Type B pancreatic cell (in vitro differentiated cells): ENCODE data around the gene PPM1D. TPM values are rescaled to one million over a fixed set of nuclear protein-coding genes. Genes with fewer than 3 reads are reported as not detected.

Source experiments
- DNase-seq: peaks from one replicate; pipeline ENCODE4 v3.0.0; 2021; ENCODE audit warnings: mixed read lengths; ENCODE audit not compliant: unreplicated experiment; ENCODE audit errors: extremely low spot score
- H3K27ac Mint-ChIP-seq: 2 replicates; pipeline ENCODE4 v1.8.0; 2021; ENCODE audit warnings: mild to moderate bottlenecking, mixed read lengths
- H3K27me3 Mint-ChIP-seq: 2 replicates; pipeline ENCODE4 v1.8.0; 2021; ENCODE audit warnings: mixed read lengths
- H3K36me3 Mint-ChIP-seq: 2 replicates; pipeline ENCODE4 v1.8.0; 2021; ENCODE audit warnings: mixed read lengths
- H3K4me1 Mint-ChIP-seq: one replicate; pipeline ENCODE4 v1.8.0; 2021; ENCODE audit warnings: mixed read lengths; ENCODE audit not compliant: unreplicated experiment
- H3K4me3 Mint-ChIP-seq: 2 replicates; pipeline ENCODE4 v1.8.0; 2021; ENCODE audit warnings: mild to moderate bottlenecking, mixed read lengths
- H3K9me3 Mint-ChIP-seq: 2 replicates; pipeline ENCODE4 v1.8.0; 2021; ENCODE audit warnings: mixed read lengths
- total RNA-seq: library from RNA; stranded (reverse); gene quantifications from 2 replicates; pipeline ENCODE4 v1.2.1, GENCODE V29; 2021; ENCODE audit warnings: low replicate concordance
- TF ChIP-seq, protein P1 (sequence below): fragments of 200-600 bp; sonication (generic); conservative IDR thresholded peaks from 2 replicates; pipeline ENCODE4 v1.5.0; 2021; ENCODE audit warnings: antibody characterized with exemption, mild to moderate bottlenecking

PPM1D gene
- total RNA-seq, 1 donor from 2014 or later: 25.4 TPM

DNA sequence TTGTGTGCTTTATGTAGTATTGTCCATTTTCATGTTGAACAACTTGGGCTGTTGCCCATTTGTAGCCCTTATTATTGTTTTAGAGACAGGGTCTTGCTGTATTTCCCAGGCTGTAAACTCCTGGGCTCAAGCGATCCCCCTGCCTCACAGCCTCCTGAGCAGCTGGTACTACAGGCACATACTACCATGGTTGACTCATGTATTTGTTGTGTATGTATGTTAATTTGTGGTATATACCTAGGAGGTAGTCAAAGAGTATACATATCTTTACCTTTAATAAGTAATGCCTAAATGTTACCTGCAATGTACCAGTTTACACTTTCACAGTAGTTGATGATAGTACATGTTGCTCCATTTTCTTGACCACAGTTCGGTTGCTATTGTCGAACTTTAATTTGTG is 18.1 kb downstream of the PPM1D start:
- Mint-ChIP-seq H3K4me1 (no peaks in the 10 kb centered on the region), H3K27ac (no peak overlapping the region), H3K4me3 (no peak overlapping the region), H3K27me3 (no peaks in the 10 kb centered on the region), H3K9me3 (no peaks in the 10 kb centered on the region), H3K36me3 (peaks cover 20% of the 10 kb centered on the region)
- no peak for DNase-seq
- TF ChIP-seq, protein P1, sequence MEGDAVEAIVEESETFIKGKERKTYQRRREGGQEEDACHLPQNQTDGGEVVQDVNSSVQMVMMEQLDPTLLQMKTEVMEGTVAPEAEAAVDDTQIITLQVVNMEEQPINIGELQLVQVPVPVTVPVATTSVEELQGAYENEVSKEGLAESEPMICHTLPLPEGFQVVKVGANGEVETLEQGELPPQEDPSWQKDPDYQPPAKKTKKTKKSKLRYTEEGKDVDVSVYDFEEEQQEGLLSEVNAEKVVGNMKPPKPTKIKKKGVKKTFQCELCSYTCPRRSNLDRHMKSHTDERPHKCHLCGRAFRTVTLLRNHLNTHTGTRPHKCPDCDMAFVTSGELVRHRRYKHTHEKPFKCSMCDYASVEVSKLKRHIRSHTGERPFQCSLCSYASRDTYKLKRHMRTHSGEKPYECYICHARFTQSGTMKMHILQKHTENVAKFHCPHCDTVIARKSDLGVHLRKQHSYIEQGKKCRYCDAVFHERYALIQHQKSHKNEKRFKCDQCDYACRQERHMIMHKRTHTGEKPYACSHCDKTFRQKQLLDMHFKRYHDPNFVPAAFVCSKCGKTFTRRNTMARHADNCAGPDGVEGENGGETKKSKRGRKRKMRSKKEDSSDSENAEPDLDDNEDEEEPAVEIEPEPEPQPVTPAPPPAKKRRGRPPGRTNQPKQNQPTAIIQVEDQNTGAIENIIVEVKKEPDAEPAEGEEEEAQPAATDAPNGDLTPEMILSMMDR: no peak

DNA sequence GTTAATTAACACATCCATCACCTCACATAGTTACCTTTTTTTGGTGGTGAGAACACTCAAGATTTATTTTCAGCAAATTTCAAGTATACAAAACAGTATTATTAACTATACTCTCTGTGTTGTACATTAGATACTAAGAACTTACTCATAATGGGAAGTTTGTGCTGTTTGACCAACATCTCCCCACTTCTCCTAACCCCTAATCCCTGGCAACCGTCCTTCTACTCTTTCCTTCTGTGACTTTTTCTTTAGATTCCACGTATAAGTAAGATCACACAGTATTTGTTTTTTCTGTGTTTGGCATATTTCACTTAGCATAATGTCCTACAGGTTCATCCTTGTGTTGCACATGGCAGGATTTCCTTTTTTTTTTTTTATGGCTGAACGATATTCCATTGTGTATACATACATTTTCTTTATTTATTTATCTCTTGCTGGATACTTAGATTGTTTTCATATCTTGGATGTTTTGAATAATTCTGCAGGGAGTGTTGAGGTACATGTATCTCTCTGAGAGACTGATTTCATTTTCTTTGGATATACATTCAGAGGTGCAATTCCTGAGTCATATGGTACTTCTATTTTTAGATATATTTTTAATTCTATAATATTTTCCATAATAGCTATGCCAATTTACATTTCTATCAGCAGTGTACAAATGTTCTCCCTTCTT is 19.0 kb downstream of the PPM1D start:
- TF ChIP-seq, protein P1: peak; percentile 37
- peak overlapping the region; percentile 63 for H3K27ac Mint-ChIP-seq
- H3K36me3 Mint-ChIP-seq: peaks cover 26% of the 10 kb centered on the region
- no peaks in the 10 kb centered on the region for H3K4me1 Mint-ChIP-seq
- no peak for DNase-seq
- H3K27me3 Mint-ChIP-seq: no peaks in the 10 kb centered on the region
- H3K9me3 Mint-ChIP-seq: no peaks in the 10 kb centered on the region
- H3K4me3 Mint-ChIP-seq: no peak overlapping the region

- TF ChIP-seq, protein P1: no peak
- no peaks in the 10 kb centered on the region for H3K27me3 Mint-ChIP-seq
- H3K4me3 Mint-ChIP-seq: no peak overlapping the region
- no peaks in the 10 kb centered on the region for H3K4me1 Mint-ChIP-seq
- no peak overlapping the region for H3K27ac Mint-ChIP-seq
- no peak for DNase-seq
- peaks cover 15% of the 10 kb centered on the region for H3K36me3 Mint-ChIP-seq
- no peaks in the 10 kb centered on the region for H3K9me3 Mint-ChIP-seq
Observed at GRCh38 chr17:60622961-60623360, 23.0 kb downstream of the PPM1D start.

DNA sequence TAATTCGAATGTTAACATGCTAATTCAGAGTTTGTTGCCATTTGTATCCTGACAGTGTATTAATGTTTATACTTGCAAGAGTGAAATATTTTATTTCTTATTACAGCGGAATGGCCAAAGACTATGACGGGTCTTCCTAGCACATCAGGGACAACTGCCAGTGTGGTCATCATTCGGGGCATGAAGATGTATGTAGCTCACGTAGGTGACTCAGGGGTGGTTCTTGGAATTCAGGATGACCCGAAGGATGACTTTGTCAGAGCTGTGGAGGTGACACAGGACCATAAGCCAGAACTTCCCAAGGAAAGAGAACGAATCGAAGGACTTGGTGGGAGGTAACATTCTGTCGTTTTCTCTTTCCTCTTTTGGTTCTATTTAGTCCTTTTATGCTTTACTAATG is 23.4 kb downstream of the PPM1D start:
- Mint-ChIP-seq H3K36me3 (peaks cover 18% of the 10 kb centered on the region), H3K4me1 (no peaks in the 10 kb centered on the region), H3K27me3 (no peaks in the 10 kb centered on the region), H3K27ac (no peak overlapping the region), H3K9me3 (no peaks in the 10 kb centered on the region), H3K4me3 (no peak overlapping the region)
- no peak for DNase-seq
- TF ChIP-seq, protein P1: no peak

DNA sequence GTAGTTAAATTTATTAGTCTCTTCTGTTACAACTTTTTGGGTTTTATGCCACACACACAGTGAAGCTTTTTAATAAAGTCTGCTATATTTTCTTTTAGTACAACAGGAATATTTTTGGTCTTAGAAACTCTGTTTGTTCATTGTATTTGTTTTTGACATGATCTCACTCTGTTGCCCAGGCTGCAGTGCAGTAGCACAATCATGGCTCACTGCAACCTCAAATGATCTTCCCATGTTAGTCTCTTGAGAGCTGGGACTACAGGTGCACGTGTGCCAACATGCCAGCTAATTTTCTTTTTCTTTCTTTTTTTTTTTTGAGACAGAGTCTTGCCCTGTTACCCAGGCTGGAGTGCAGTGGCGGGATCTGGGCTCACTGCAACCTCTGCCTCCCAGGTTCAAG is 27.1 kb downstream of the PPM1D start:
- Mint-ChIP-seq H3K4me1 (no peaks in the 10 kb centered on the region), H3K9me3 (no peaks in the 10 kb centered on the region), H3K4me3 (no peak overlapping the region), H3K27ac (no peak overlapping the region), H3K36me3 (peaks cover 15% of the 10 kb centered on the region), H3K27me3 (no peaks in the 10 kb centered on the region)
- DNase-seq: no peak
- TF ChIP-seq, protein P1: no peak
